ENCODE measurements around the gene PTAFR.
A peak's percentile ranks its signal among the peaks of the same experiment; 100 is the strongest.

The PTAFR gene

GRCh38 chr1:28176492-28177470 lies at the start of gene PTAFR:
TSS of gene PTAFR (minus strand) at chr1:28176690. CDS start at chr1:28151021, 25,669 bp downstream.
- DNase-seq = no peak

- DNase-seq = no peak
Observed at GRCh38 chr1:28213315-28213714, 36.8 kb upstream of the PTAFR start.

GRCh38 chr1:28209700-28210099 lies 33.2 kb upstream of the PTAFR start:
- DNase-seq = no peak

GRCh38 chr1:28208818-28209441 lies 32.4 kb upstream of the PTAFR start:
- peak; percentile 86 for DNase-seq

GRCh38 chr1:28205243-28205642 lies 28.8 kb upstream of the PTAFR start:
- no peak for DNase-seq

- no peak for DNase-seq
Observed at GRCh38 chr1:28200234-28200873, 23.9 kb upstream of the PTAFR start.

- DNase-seq = no peak
Observed at GRCh38 chr1:28199328-28200233, 23.1 kb upstream of the PTAFR start.

GRCh38 chr1:28197682-28198415 lies 21.4 kb upstream of the PTAFR start:
- DNase-seq = no peak

GRCh38 chr1:28196330-28196729 lies 19.8 kb upstream of the PTAFR start:
- no peak for DNase-seq

- no peak for DNase-seq
Observed at GRCh38 chr1:28195780-28196179, 19.3 kb upstream of the PTAFR start.

- no peak for DNase-seq
Observed at GRCh38 chr1:28194326-28195035, 18.0 kb upstream of the PTAFR start.

GRCh38 chr1:28193701-28194161 lies 17.2 kb upstream of the PTAFR start:
- no peak for DNase-seq

GRCh38 chr1:28190996-28191645 lies 14.6 kb upstream of the PTAFR start:
- peak; percentile 14 for DNase-seq

GRCh38 chr1:28190337-28190979 lies 14.0 kb upstream of the PTAFR start:
- peak; percentile 62 for DNase-seq

- DNase-seq = no peak
Observed at GRCh38 chr1:28185071-28185470, 8.6 kb upstream of the PTAFR start.

GRCh38 chr1:28180306-28181305 lies 4.1 kb upstream of the PTAFR start:
- peak; percentile 19 for DNase-seq

- no peak for DNase-seq
Observed at GRCh38 chr1:28178690-28179485, 2.4 kb upstream of the PTAFR start.

Measured in OCI-M1 (cell line).